Endodermal cell (in vitro differentiated cells): Measurements from ENCODE around the gene ZSCAN10. TPM values are rescaled to one million over a fixed set of nuclear protein-coding genes. Genes with fewer than 3 reads are reported as not detected.

ENCODE experiments used
- DNase-seq: peaks from one replicate; pipeline ENCODE4 v3.0.0-alpha.2; 2017
- H3K27ac ChIP-seq: 2 replicates; pipeline ENCODE4 v1.5.1; 2013; ENCODE audit warnings: mild to moderate bottlenecking, low read depth, low read length, moderate library complexity
- H3K27me3 ChIP-seq: 2 replicates; pipeline ENCODE4 v1.6.1; 2013; ENCODE audit warnings: mild to moderate bottlenecking, low read length, moderate library complexity; ENCODE audit not compliant: insufficient read depth, control insufficient read depth, poor library complexity, severe bottlenecking
- H3K36me3 ChIP-seq: 2 replicates; pipeline ENCODE4 v1.7.0; 2013; ENCODE audit warnings: mild to moderate bottlenecking, low read length, moderate library complexity; ENCODE audit not compliant: control insufficient read depth, insufficient read depth
- H3K4me1 ChIP-seq: one replicate; pipeline ENCODE4 v1.7.0; 2013; ENCODE audit warnings: low read length; ENCODE audit not compliant: control insufficient read depth, insufficient read depth
- H3K4me3 ChIP-seq: 2 replicates; pipeline ENCODE4 v1.5.1; 2013; ENCODE audit warnings: mild to moderate bottlenecking, low read length, moderate library complexity
- H3K9ac ChIP-seq: 2 replicates; pipeline ENCODE4 v1.6.1; 2013; ENCODE audit warnings: mild to moderate bottlenecking, low read length, moderate library complexity; ENCODE audit not compliant: poor library complexity, severe bottlenecking; ENCODE audit errors: extremely low read depth
- H3K9me3 ChIP-seq: 2 replicates; pipeline ENCODE4 v1.6.1; 2013; ENCODE audit warnings: mild to moderate bottlenecking, low read length, moderate library complexity; ENCODE audit not compliant: control insufficient read depth
- H3K27ac Mint-ChIP-seq: 2 replicates; pipeline ENCODE4 v1.8.0; 2020; ENCODE audit warnings: mixed read lengths
- H3K27me3 Mint-ChIP-seq: 2 replicates; pipeline ENCODE4 v1.8.0; 2021; ENCODE audit warnings: mild to moderate bottlenecking, mixed read lengths; ENCODE audit not compliant: insufficient read depth
- H3K36me3 Mint-ChIP-seq: 2 replicates; pipeline ENCODE4 v1.8.0; 2020; ENCODE audit warnings: low read depth, mixed read lengths
- H3K4me1 Mint-ChIP-seq: 2 replicates; pipeline ENCODE4 v1.8.0; 2020; ENCODE audit warnings: mixed read lengths
- H3K4me3 Mint-ChIP-seq: 2 replicates; pipeline ENCODE4 v1.8.0; 2020; ENCODE audit warnings: mild to moderate bottlenecking, moderate library complexity, mixed read lengths
- H3K9me3 Mint-ChIP-seq: 2 replicates; pipeline ENCODE4 v1.8.0; 2020; ENCODE audit warnings: mild to moderate bottlenecking, mixed read lengths
- WGBS, 2 experiments: methylation state at CpG; one replicate each; pipeline versions ENCODE4 v1.1.5 to v1.1.7; 2013; ENCODE audit warnings: missing lambda C conversion rate in 2 of 2, mixed read lengths in 1 of 2; ENCODE audit not compliant: insufficient coverage in 1 of 2, insufficient read length in 1 of 2; 5-methylcytosine and 5-hydroxymethylcytosine counted together
- total RNA-seq, 2 donors: library from RNA; stranded (reverse); fragmentation: NEBNext Ultra II Directional in 1 of 2; extraction: Animal tissue kit (Norgen Biotek cat#: 25700) in 1 of 2; gene quantifications; 2 replicates in 1 of 2; 3 replicates in 1 of 2; pipeline ENCODE4 v1.2.1, GENCODE V29; 2021
- TF ChIP-seq, protein P1 (sequence below): fragments of 200-600 bp; sonication (generic); conservative IDR thresholded peaks from 2 replicates; pipeline ENCODE4 v1.5.0; 2021; ENCODE audit warnings: antibody characterized with exemption, mild to moderate bottlenecking

ZSCAN10 gene
- total RNA-seq, 2 donors from 2014 or later = 36.6 to 70.0 TPM

DNA sequence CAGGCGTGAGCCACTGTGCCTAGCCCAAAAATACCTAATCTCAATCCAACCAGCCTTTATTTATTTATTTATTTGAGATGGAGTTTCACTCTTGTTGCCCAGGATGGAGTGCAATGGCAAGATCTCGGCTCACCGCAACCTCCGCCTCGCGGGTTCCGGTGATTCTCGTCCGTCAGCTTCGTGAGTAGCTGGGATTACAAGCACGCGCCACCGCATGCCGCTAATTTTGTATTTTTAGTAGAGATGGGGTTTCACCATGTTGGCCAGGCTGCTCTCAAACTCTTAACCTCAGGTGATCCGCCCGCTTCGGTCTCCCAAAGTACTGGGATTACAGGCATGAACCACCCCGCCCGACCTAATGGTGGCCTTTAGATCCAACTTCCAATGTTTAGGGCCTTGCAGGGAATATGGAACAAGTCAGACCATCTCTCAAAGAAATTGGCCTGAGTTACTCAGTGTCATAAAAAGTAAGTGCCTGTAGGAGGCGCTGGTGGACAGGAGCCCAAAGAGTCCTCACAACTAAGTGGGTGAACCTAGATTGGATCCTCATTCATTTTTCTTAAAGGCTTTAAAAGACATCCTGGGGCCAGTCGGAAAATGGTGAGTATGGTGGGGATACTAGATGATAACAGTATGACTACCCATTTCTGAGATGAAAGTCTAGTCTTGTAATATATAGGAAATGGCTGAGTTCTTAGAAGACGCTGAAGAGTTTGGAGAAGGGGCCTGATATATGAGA is 4.6 kb downstream of the ZSCAN10 start:
- no peaks in the 10 kb centered on the region for H3K9me3 Mint-ChIP-seq
- Histone ChIP-seq H3K9ac (no peak overlapping the region), H3K27ac (no peak overlapping the region), H3K36me3 (peaks cover 6% of the 10 kb centered on the region), H3K4me3 (no peak overlapping the region), H3K27me3 (no peaks in the 10 kb centered on the region), H3K4me1 (peaks cover 7% of the 10 kb centered on the region), H3K9me3 (no peaks in the 10 kb centered on the region)
- no peak overlapping the region for H3K4me3 Mint-ChIP-seq
- TF ChIP-seq, protein P1, sequence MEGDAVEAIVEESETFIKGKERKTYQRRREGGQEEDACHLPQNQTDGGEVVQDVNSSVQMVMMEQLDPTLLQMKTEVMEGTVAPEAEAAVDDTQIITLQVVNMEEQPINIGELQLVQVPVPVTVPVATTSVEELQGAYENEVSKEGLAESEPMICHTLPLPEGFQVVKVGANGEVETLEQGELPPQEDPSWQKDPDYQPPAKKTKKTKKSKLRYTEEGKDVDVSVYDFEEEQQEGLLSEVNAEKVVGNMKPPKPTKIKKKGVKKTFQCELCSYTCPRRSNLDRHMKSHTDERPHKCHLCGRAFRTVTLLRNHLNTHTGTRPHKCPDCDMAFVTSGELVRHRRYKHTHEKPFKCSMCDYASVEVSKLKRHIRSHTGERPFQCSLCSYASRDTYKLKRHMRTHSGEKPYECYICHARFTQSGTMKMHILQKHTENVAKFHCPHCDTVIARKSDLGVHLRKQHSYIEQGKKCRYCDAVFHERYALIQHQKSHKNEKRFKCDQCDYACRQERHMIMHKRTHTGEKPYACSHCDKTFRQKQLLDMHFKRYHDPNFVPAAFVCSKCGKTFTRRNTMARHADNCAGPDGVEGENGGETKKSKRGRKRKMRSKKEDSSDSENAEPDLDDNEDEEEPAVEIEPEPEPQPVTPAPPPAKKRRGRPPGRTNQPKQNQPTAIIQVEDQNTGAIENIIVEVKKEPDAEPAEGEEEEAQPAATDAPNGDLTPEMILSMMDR = peak; percentile 85
- H3K27ac Mint-ChIP-seq = no peak overlapping the region
- H3K36me3 Mint-ChIP-seq = peaks cover 36% of the 10 kb centered on the region
- DNase-seq = peak; percentile 83
- H3K4me1 Mint-ChIP-seq = peaks cover 14% of the 10 kb centered on the region
- WGBS, 2 experiments = 91 to 92% methylated on average over 14 to 22 of the region's 22 CpGs
- H3K27me3 Mint-ChIP-seq = no peaks in the 10 kb centered on the region

DNA sequence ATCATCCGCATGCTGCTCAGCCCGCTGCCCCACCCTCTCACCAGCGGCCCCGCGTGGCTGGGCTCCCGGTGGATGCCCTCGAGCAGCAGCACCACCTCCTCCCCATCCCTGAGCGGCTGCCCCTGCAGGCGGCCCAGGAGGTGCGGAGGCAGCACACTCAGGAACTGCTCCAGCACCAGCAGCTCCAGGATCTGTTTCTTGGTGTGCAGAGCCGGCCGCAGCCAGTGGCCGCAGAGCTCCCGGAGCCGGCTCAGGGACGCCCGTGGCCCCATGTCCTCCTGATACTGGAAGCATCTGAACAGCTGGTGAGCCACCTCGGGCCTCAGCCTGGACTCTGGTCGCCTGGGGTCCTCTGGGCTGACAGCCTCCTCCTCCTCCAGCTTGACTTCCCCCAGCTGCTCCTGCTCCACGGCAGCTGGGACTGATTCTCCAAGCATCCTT is 6.6 kb downstream of the ZSCAN10 start:
- Mint-ChIP-seq H3K9me3 (no peaks in the 10 kb centered on the region), H3K27ac (no peak overlapping the region), H3K27me3 (no peaks in the 10 kb centered on the region), H3K4me1 (peaks cover 13% of the 10 kb centered on the region), H3K36me3 (peaks cover 44% of the 10 kb centered on the region), H3K4me3 (no peak overlapping the region)
- H3K36me3 ChIP-seq = peaks cover 6% of the 10 kb centered on the region
- H3K4me3 ChIP-seq = no peak overlapping the region
- no peaks in the 10 kb centered on the region for H3K9me3 ChIP-seq
- H3K9ac ChIP-seq = no peak overlapping the region
- peaks cover 3% of the 10 kb centered on the region for H3K4me1 ChIP-seq
- TF ChIP-seq, protein P1 = no peak
- 88 to 95% methylated on average over 9 to 20 of the region's 20 CpGs for WGBS, 2 experiments
- no peaks in the 10 kb centered on the region for H3K27me3 ChIP-seq
- no peak for DNase-seq
- no peak overlapping the region for H3K27ac ChIP-seq

DNA sequence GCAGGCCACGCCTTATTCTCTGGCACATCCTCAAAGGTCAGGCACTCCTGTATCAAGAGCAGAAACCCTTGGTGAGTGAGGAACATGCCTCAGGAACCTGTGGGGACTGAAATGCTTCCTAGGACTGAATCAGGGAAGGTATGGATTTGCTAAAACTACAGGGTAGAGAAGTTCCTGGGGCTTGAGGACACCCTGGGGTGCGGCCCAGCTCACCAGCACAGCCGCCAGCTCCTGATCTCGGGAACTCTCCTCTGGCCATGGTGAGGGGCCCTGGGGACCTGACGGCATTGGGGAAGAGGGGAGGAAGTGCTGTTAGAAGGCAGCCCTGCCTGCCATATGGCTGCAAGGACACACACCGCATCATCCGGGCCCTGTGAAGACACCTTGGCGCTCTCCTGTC is 7.5 kb downstream of the ZSCAN10 start:
- Histone ChIP-seq H3K4me3 (no peak overlapping the region), H3K4me1 (no peaks in the 10 kb centered on the region), H3K36me3 (peaks cover 6% of the 10 kb centered on the region), H3K9me3 (no peaks in the 10 kb centered on the region), H3K27me3 (no peaks in the 10 kb centered on the region), H3K27ac (no peak overlapping the region), H3K9ac (no peak overlapping the region)
- no peak for DNase-seq
- TF ChIP-seq, protein P1 = no peak
- Mint-ChIP-seq H3K27me3 (no peaks in the 10 kb centered on the region), H3K9me3 (no peaks in the 10 kb centered on the region), H3K36me3 (peaks cover 44% of the 10 kb centered on the region), H3K4me3 (no peak overlapping the region), H3K27ac (no peak overlapping the region), H3K4me1 (peaks cover 8% of the 10 kb centered on the region)
- 91 to 100% methylated on average over 4 to 8 of the region's 8 CpGs for WGBS, 2 experiments
